GM23338 (cell line): ENCODE measurements around the gene GSTM5. TPM values are rescaled to one million over a fixed set of nuclear protein-coding genes. Genes with fewer than 3 reads are reported as not detected.

Experiments used
- ATAC-seq: fragments of 200-7000 bp; cut with Tn5 transposase; 3 replicates; pipeline ENCODE4 v1.9.1; 2020
- DNase-seq: peaks from one replicate; pipeline ENCODE4 v3.0.0-alpha.2; 2015; ENCODE audit warnings: low spot score
- H2AFZ ChIP-seq: fragments of 200-600 bp; sonication (generic); 2 replicates; pipeline ENCODE4 v1.8.0; 2016; ENCODE audit warnings: antibody characterized with exemption, mild to moderate bottlenecking, moderate library complexity
- H3F3A ChIP-seq: fragments of 200-600 bp; sonication (generic); replicated peaks from 2 replicates; pipeline ENCODE4 v1.8.0; 2017; ENCODE audit warnings: antibody characterized with exemption, mixed run types, low read depth
- H3K27ac ChIP-seq: fragments of 200-600 bp; sonication (generic); 2 replicates; pipeline ENCODE4 v1.6.1; 2016; ENCODE audit warnings: low read depth
- H3K27me3 ChIP-seq: fragments of 200-600 bp; sonication (generic); 2 replicates; pipeline ENCODE4 v1.8.0; 2016; ENCODE audit warnings: mild to moderate bottlenecking, mixed run types, moderate library complexity; ENCODE audit not compliant: insufficient read depth
- H3K36me3 ChIP-seq: fragments of 200-600 bp; sonication (generic); 2 replicates; pipeline ENCODE4 v1.8.0; 2016; ENCODE audit warnings: mild to moderate bottlenecking; ENCODE audit not compliant: insufficient read depth
- H3K4me1 ChIP-seq: fragments of 200-600 bp; sonication (generic); 2 replicates; pipeline ENCODE4 v1.8.0; 2016; ENCODE audit warnings: mild to moderate bottlenecking, moderate library complexity; ENCODE audit not compliant: insufficient read depth
- H3K4me2 ChIP-seq: fragments of 200-600 bp; sonication (generic); 2 replicates; pipeline ENCODE4 v1.7.1; 2017; ENCODE audit warnings: mixed run types
- H3K4me3 ChIP-seq: fragments of 200-600 bp; sonication (generic); 2 replicates; pipeline ENCODE4 v1.6.1; 2016; ENCODE audit warnings: mixed run types
- H3K79me2 ChIP-seq: fragments of 200-600 bp; sonication (generic); replicated peaks from 2 replicates; pipeline ENCODE4 v1.8.0; 2017; ENCODE audit warnings: mild to moderate bottlenecking; ENCODE audit not compliant: insufficient read depth
- H3K9me2 ChIP-seq: fragments of 200-600 bp; sonication (generic); 2 replicates; pipeline ENCODE4 v1.8.0; 2017; ENCODE audit not compliant: insufficient read depth
- H4K20me1 ChIP-seq: fragments of 200-600 bp; sonication (generic); replicated peaks from 2 replicates; pipeline ENCODE4 v1.8.0; 2017; ENCODE audit warnings: mild to moderate bottlenecking; ENCODE audit not compliant: insufficient read depth
- H3K27ac Mint-ChIP-seq: 2 replicates; pipeline ENCODE4 v1.8.0; 2020; ENCODE audit warnings: inconsistent platforms, mild to moderate bottlenecking, moderate library complexity, mixed read lengths
- H3K27me3 Mint-ChIP-seq: 3 replicates; pipeline ENCODE4 v1.8.0; 2022; ENCODE audit warnings: low read depth, mild to moderate bottlenecking, moderate library complexity, mixed read lengths, inconsistent platforms; ENCODE audit not compliant: insufficient read depth, poor library complexity
- H3K36me3 Mint-ChIP-seq: 3 replicates; pipeline ENCODE4 v1.8.0; 2021; ENCODE audit warnings: low read depth, mild to moderate bottlenecking, inconsistent platforms, moderate library complexity, mixed read lengths
- H3K4me1 Mint-ChIP-seq: 3 replicates; pipeline ENCODE4 v1.8.0; 2020; ENCODE audit warnings: mild to moderate bottlenecking, inconsistent platforms, mixed read lengths
- H3K4me3 Mint-ChIP-seq: 3 replicates; pipeline ENCODE4 v1.8.0; 2021; ENCODE audit warnings: moderate library complexity, mild to moderate bottlenecking, inconsistent platforms, mixed read lengths
- H3K9me3 Mint-ChIP-seq: 3 replicates; pipeline ENCODE4 v1.8.0; 2020; ENCODE audit warnings: moderate library complexity, mild to moderate bottlenecking, inconsistent platforms, mixed read lengths
- CREB1 ChIP-seq: fragments of 250-450 bp; sonication (Bioruptor Pico); IDR thresholded peaks from 2 replicates; pipeline ENCODE4 v1.5.0; 2020; ENCODE audit warnings: low read depth, mild to moderate bottlenecking, moderate library complexity
- CTCF ChIP-seq, 2 experiments: fragments of 200-600 bp in 1 of 2; sonication (generic) in 1 of 2; conservative IDR thresholded peaks; 2 replicates each; pipeline versions ENCODE4 v1.5.1 to v1.6.1; 2016 to 2017; ENCODE audit warnings: antibody characterized with exemption in 2 of 2, low read depth in 2 of 2, mild to moderate bottlenecking in 2 of 2, moderate library complexity in 1 of 2
- ETS1 ChIP-seq: IDR thresholded peaks from 2 replicates; pipeline ENCODE4 v1.6.1; 2016; ENCODE audit warnings: antibody characterized with exemption
- EZH2 ChIP-seq: fragments of 200-600 bp; sonication (generic); IDR thresholded peaks from one replicate; pipeline ENCODE4 v1.8.0; 2017; ENCODE audit warnings: antibody characterized with exemption, mild to moderate bottlenecking, low read depth; ENCODE audit not compliant: unreplicated experiment
- EZH2phosphoT487 ChIP-seq: fragments of 200-600 bp; sonication (generic); IDR thresholded peaks from one replicate; pipeline ENCODE4 v1.8.1; 2018; ENCODE audit warnings: antibody characterized with exemption; ENCODE audit not compliant: unreplicated experiment
- JUNB ChIP-seq: IDR thresholded peaks from one replicate; pipeline ENCODE4 v1.6.1; 2016; ENCODE audit warnings: antibody characterized with exemption; ENCODE audit not compliant: unreplicated experiment
- NANOG ChIP-seq: IDR thresholded peaks from 2 replicates; pipeline ENCODE4 v1.6.1; 2016; ENCODE audit warnings: antibody characterized with exemption, borderline replicate concordance
- POLR2AphosphoS5 ChIP-seq: IDR thresholded peaks from 2 replicates; pipeline ENCODE4 v1.6.1; 2016; ENCODE audit warnings: antibody characterized with exemption, low read depth
- STAT1 ChIP-seq: IDR thresholded peaks from one replicate; pipeline ENCODE4 v1.6.1; 2016; ENCODE audit warnings: antibody characterized with exemption; ENCODE audit not compliant: unreplicated experiment
- ZNF114 ChIP-seq: fragments of 250-450 bp; sonication (Bioruptor Pico); IDR thresholded peaks from 2 replicates; pipeline ENCODE4 v1.5.0; 2020; ENCODE audit warnings: mild to moderate bottlenecking, moderate library complexity
- ZNF331 ChIP-seq: fragments of 250-450 bp; sonication (Bioruptor Pico); IDR thresholded peaks from 2 replicates; pipeline ENCODE4 v1.5.0; 2020; ENCODE audit warnings: low read depth, mild to moderate bottlenecking, moderate library complexity
- ZNF462 ChIP-seq: fragments of 250-450 bp; sonication (Bioruptor Pico); IDR thresholded peaks from 2 replicates; pipeline ENCODE4 v1.5.0; 2020; ENCODE audit warnings: mild to moderate bottlenecking, moderate library complexity
- polyA plus RNA-seq: library from polyadenylated mRNA; unstranded; fragments of >200 nt; fragmentation: Nextera tagmentation; extraction: Ambion mirVana; gene quantifications from 2 replicates; pipeline ENCODE4 v1.2.1, GENCODE V29; 2016
- total RNA-seq: library from RNA; depleted of rRNA; stranded (reverse); fragments of >200 nt; shearing (Covaris generic); gene quantifications from 2 replicates; pipeline ENCODE4 v1.2.3, GENCODE V29; 2014
- TF ChIP-seq, protein P1 (sequence below): IDR thresholded peaks from one replicate; pipeline ENCODE4 v1.6.1; 2018; ENCODE audit warnings: antibody characterized with exemption; ENCODE audit not compliant: unreplicated experiment

GSTM5 gene
- total and polyA plus RNA-seq, 2 experiments from 2014 or later: 2.5 to 5.0 TPM

GRCh38 chr1:109726007-109726406, 14.0 kb downstream of the GSTM5 start:
- H3K4me1 Mint-ChIP-seq: peaks cover 12% of the 10 kb centered on the region
- no peak overlapping the region for H2AFZ ChIP-seq
- H4K20me1 ChIP-seq: no peaks in the 10 kb centered on the region
- H3K27ac ChIP-seq: no peak overlapping the region
- H3K4me2 ChIP-seq: no peak overlapping the region
- TF ChIP-seq POLR2AphosphoS5: no peak
- TF ChIP-seq ZNF462: no peak
- no peak for TF ChIP-seq ZNF331
- no peak for TF ChIP-seq EZH2
- no peak for TF ChIP-seq ZNF114
- no peak for TF ChIP-seq CREB1
- TF ChIP-seq JUNB: no peak
- TF ChIP-seq, protein P1, sequence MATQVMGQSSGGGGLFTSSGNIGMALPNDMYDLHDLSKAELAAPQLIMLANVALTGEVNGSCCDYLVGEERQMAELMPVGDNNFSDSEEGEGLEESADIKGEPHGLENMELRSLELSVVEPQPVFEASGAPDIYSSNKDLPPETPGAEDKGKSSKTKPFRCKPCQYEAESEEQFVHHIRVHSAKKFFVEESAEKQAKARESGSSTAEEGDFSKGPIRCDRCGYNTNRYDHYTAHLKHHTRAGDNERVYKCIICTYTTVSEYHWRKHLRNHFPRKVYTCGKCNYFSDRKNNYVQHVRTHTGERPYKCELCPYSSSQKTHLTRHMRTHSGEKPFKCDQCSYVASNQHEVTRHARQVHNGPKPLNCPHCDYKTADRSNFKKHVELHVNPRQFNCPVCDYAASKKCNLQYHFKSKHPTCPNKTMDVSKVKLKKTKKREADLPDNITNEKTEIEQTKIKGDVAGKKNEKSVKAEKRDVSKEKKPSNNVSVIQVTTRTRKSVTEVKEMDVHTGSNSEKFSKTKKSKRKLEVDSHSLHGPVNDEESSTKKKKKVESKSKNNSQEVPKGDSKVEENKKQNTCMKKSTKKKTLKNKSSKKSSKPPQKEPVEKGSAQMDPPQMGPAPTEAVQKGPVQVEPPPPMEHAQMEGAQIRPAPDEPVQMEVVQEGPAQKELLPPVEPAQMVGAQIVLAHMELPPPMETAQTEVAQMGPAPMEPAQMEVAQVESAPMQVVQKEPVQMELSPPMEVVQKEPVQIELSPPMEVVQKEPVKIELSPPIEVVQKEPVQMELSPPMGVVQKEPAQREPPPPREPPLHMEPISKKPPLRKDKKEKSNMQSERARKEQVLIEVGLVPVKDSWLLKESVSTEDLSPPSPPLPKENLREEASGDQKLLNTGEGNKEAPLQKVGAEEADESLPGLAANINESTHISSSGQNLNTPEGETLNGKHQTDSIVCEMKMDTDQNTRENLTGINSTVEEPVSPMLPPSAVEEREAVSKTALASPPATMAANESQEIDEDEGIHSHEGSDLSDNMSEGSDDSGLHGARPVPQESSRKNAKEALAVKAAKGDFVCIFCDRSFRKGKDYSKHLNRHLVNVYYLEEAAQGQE: no peak
- TF ChIP-seq ETS1: no peak
- TF ChIP-seq EZH2phosphoT487: no peak
- TF ChIP-seq NANOG: no peak
- no peak for TF ChIP-seq CTCF (conservative IDR thresholded peaks at IDR 0.05; ENCODE audit: low read depth in 2 of 2)
- no peak for TF ChIP-seq STAT1
- no peaks in the 10 kb centered on the region for H3F3A ChIP-seq
- no peaks in the 10 kb centered on the region for H3K9me2 ChIP-seq
- no peak overlapping the region for H3K4me3 ChIP-seq
- peaks cover 3% of the 10 kb centered on the region; the same call in 1 of the 2 replicates for H3K36me3 ChIP-seq
- no peak for ATAC-seq
- no peaks in the 10 kb centered on the region for H3K79me2 ChIP-seq
- no peak overlapping the region for H3K4me3 Mint-ChIP-seq
- H3K4me1 ChIP-seq: peaks cover 12% of the 10 kb centered on the region; the same call in 1 of the 2 replicates
- H3K27me3 ChIP-seq: no peaks in the 10 kb centered on the region
- peaks cover 19% of the 10 kb centered on the region for H3K9me3 Mint-ChIP-seq
- H3K27me3 Mint-ChIP-seq: no peaks in the 10 kb centered on the region
- H3K36me3 Mint-ChIP-seq: peaks cover 12% of the 10 kb centered on the region
- DNase-seq: no peak
- H3K27ac Mint-ChIP-seq: no peak overlapping the region
